ENCODE data around the gene CISH. TPM values are rescaled to one million over a fixed set of nuclear protein-coding genes. Genes with fewer than 3 reads are reported as not detected.

CISH gene
- total RNA-seq, 1 experiment from 2014 or later: 1.7 TPM

GRCh38 chr3:50627407-50628051 lies 16.0 kb upstream of the CISH start:
- Histone ChIP-seq H3K9ac (ENCODE audit: extremely low read depth, insufficient read length, low read length) (no peak overlapping the region), H2AFZ (ENCODE audit: low read length) (no peak overlapping the region), H4K8ac (replicated peaks; ENCODE audit: insufficient read length, low read depth, low read length) (no peak overlapping the region), H3K79me2 (ENCODE audit: insufficient read depth, low read length) (0 out of 2 replicates have a peak, but pooled peaks cover 2% of the 10 kb centered on the region), H3K23ac (ENCODE audit: insufficient read length, low read depth, low read length) (no peak overlapping the region), H3K79me1 (ENCODE audit: insufficient read depth, low read depth, low read length, poor library complexity, severe bottlenecking) (peaks cover 2% of the 10 kb centered on the region), H3K4me2 (ENCODE audit: insufficient read depth, insufficient read length, low read length) (no peak overlapping the region), H3T11ph (ENCODE audit: low read length) (no peak overlapping the region), H3K18ac (ENCODE audit: insufficient read length, low read depth, low read length) (no peak overlapping the region), H3K9me3 (ENCODE audit: control insufficient read depth, low read depth, low read length) (no peaks in the 10 kb centered on the region), H2BK15ac (ENCODE audit: low read depth, low read length) (no peak overlapping the region), H4K91ac (ENCODE audit: insufficient read length, low read depth, low read length) (no peak overlapping the region), H4K20me1 (ENCODE audit: control insufficient read depth, insufficient read depth, insufficient read length) (no peaks in the 10 kb centered on the region), H3K27ac (ENCODE audit: insufficient read length, low read depth, low read length) (no peak overlapping the region), H2BK20ac (ENCODE audit: low read depth, low read length, poor library complexity, severe bottlenecking) (no peak overlapping the region), H3K27me3 (ENCODE audit: insufficient read depth, low read length) (no peaks in the 10 kb centered on the region), H3K23me2 (ENCODE audit: insufficient read length, low read depth, low read length, poor library complexity, severe bottlenecking) (no peaks in the 10 kb centered on the region), H3K4me1 (ENCODE audit: insufficient read depth, low read length) (no peaks in the 10 kb centered on the region; the same call in 1 of the 2 replicates), H2AK5ac (ENCODE audit: insufficient read length, low read length) (no peak overlapping the region), H4K5ac (ENCODE audit: insufficient read length, low read depth, low read length) (no peak overlapping the region), H3K14ac (ENCODE audit: insufficient read depth, low read length) (no peak overlapping the region), H3K4ac (ENCODE audit: low read depth, low read length) (no peak overlapping the region), H2BK12ac (ENCODE audit: insufficient read length, low read depth, low read length) (no peak overlapping the region), H2BK5ac (ENCODE audit: insufficient read length, low read length) (no peak overlapping the region), H2BK120ac (ENCODE audit: low read depth, low read length, poor library complexity, severe bottlenecking) (no peak overlapping the region), H3K56ac (ENCODE audit: insufficient read length, low read depth, low read length) (no peak overlapping the region)
- Mint-ChIP-seq H3K9me3 (no peaks in the 10 kb centered on the region), H3K36me3 (ENCODE audit: insufficient read depth in 1 of 3, low read depth in 3 of 3) (peaks cover 0 to 13% (median 11%) of the 10 kb centered on the region in 3 experiments; a peak in 6 of 7 replicates), H3K4me1 (peaks cover 54 to 60% of the 10 kb centered on the region in 2 experiments), H3K27ac (peak overlapping the region in 2 of 3 experiments; percentile 11 to 79; a peak in 2 of 7 replicates), H3K27me3 (ENCODE audit: low read depth) (no peaks in the 10 kb centered on the region), H3K4me3 (no peak overlapping the region)
- peak; percentile 75 for DNase-seq
- peak; percentile 72 for TF ChIP-seq CTCF (conservative IDR thresholded peaks at IDR 0.05)
- no CpG with 5 or more reads among the region's 6 CpGs for WGBS (ENCODE audit: extremely low coverage, insufficient read length, low lambda C conversion rate)

All from H9 (cell line).